HL-60 (cell line): ENCODE data around the gene TRA2A.

Experiments
- DNase-seq, 2 experiments: peaks; one replicate each; pipeline ENCODE4 v3.0.0-alpha.2; 2010 to 2020; ENCODE audit warnings: low read depth in 1 of 2, low spot score in 1 of 2
- H3K27ac ChIP-seq: fragments of 250-450 bp; sonication (Bioruptor Pico); replicated peaks from 2 replicates; pipeline ENCODE4 v1.5.1; 2020; ENCODE audit warnings: mild to moderate bottlenecking, moderate library complexity
- H3K27me3 ChIP-seq: fragments of 250-450 bp; sonication (Bioruptor Pico); 2 replicates; pipeline ENCODE4 v1.5.1; 2021; ENCODE audit warnings: mild to moderate bottlenecking, moderate library complexity; ENCODE audit not compliant: insufficient read depth, poor library complexity, severe bottlenecking
- H3K4me3 ChIP-seq: replicated peaks from 2 replicates; pipeline ENCODE4 v1.5.1; 2011; ENCODE audit warnings: mild to moderate bottlenecking, control low read depth, low read length; ENCODE audit not compliant: insufficient read depth
- CTCF ChIP-seq: IDR thresholded peaks from one replicate; pipeline ENCODE4 v1.5.1; 2011; ENCODE audit warnings: low read length, control low read depth, inconsistent platforms; ENCODE audit not compliant: insufficient read depth
- GABPA ChIP-seq: IDR thresholded peaks from 2 replicates; pipeline ENCODE4 v1.6.1; 2012; ENCODE audit warnings: low read depth
- POLR2AphosphoS5 ChIP-seq: IDR thresholded peaks from 2 replicates; pipeline ENCODE4 v1.6.1; 2012; ENCODE audit warnings: low read depth
- REST ChIP-seq: IDR thresholded peaks from 2 replicates; pipeline ENCODE4 v1.6.1; 2012; ENCODE audit warnings: low read depth; ENCODE audit not compliant: insufficient replicate concordance
- SPI1 ChIP-seq: IDR thresholded peaks from 2 replicates; pipeline ENCODE4 v1.6.1; 2012; ENCODE audit warnings: low read depth, mild to moderate bottlenecking, borderline replicate concordance

Gene TRA2A

GRCh38 chr7:23473844-23474093 lies 58.0 kb downstream of the TRA2A start:
- Histone ChIP-seq H3K27me3 (no peaks in the 10 kb centered on the region), H3K4me3 (peak overlapping the region; percentile 49), H3K27ac (peak overlapping the region; percentile 96)
- no peak for DNase-seq
- no peak for TF ChIP-seq SPI1
- no peak for TF ChIP-seq GABPA
- no peak for TF ChIP-seq REST
- TF ChIP-seq CTCF: no peak
- no peak for TF ChIP-seq POLR2AphosphoS5

GRCh38 chr7:23472956-23473843 lies 58.6 kb downstream of the TRA2A start:
- Histone ChIP-seq H3K4me3 (peak overlapping the region; percentile 63), H3K27ac (peak overlapping the region; percentile 96), H3K27me3 (no peaks in the 10 kb centered on the region)
- peak in 1 of 2 experiments; percentile 15 for DNase-seq
- no peak for TF ChIP-seq SPI1
- no peak for TF ChIP-seq CTCF
- no peak for TF ChIP-seq REST
- TF ChIP-seq GABPA: no peak
- no peak for TF ChIP-seq POLR2AphosphoS5

- TF ChIP-seq REST (no peak), POLR2AphosphoS5 (no peak), SPI1 (no peak), CTCF (no peak), GABPA (no peak)
- H3K27ac ChIP-seq: peak overlapping the region; percentile 96
- H3K4me3 ChIP-seq: peak overlapping the region; percentile 63
- no peaks in the 10 kb centered on the region for H3K27me3 ChIP-seq
- no peak for DNase-seq
Measured at GRCh38 chr7:23472556-23472955, 59.2 kb downstream of the TRA2A start.
